HCT116 (cell line): ENCODE measurements around the gene ZBTB33. TPM values are rescaled to one million over a fixed set of nuclear protein-coding genes. Genes with fewer than 3 reads are reported as not detected.

ENCODE experiments used
- ATAC-seq: fragments of 200-7000 bp; cut with Tn5 transposase; 2 replicates; pipeline ENCODE4 v1.9.1; 2020; ENCODE audit warnings: mild to moderate bottlenecking, moderate library complexity
- BruUV-seq: library from RNA; stranded (reverse); fragments of 400-500 nt; replicated peaks from 2 replicates; lab custom pipeline; 2021; lab: Mats Ljungman, UMichigan
- CTCF ChIA-PET: fragments of 300-600 bp; sonication (Branson Sonifier 250); formaldehyde crosslinking; loops from one replicate; lab custom pipeline; 2021; ENCODE audit warnings: antibody characterized with exemption; lab: Charles Lee
- POLR2A ChIA-PET: fragments of 300-600, 350-600 bp; sonication (Branson Sonifier 250); formaldehyde crosslinking; loops from one replicate; lab custom pipeline; 2021; ENCODE audit warnings: antibody characterized with exemption; lab: Charles Lee
- RAD21 ChIA-PET, 2 experiments: fragments of 300-600 bp; sonication (Branson Sonifier 250); formaldehyde crosslinking; loops; one replicate each; lab custom pipeline; 2023; ENCODE audit warnings: low total read pairs in 2 of 2; ENCODE audit not compliant: uncharacterized antibody in 2 of 2, unreplicated experiment in 2 of 2, low non-redundant PET in 1 of 2; lab: Charles Lee
- DNase-seq: peaks from one replicate; pipeline ENCODE4 v3.0.0-alpha.2; 2010; ENCODE audit warnings: low read depth, low spot score
- H2AFZ ChIP-seq: fragments of 200-600 bp; shearing (Covaris generic), sonication (generic); 2 replicates; pipeline ENCODE4 v1.6.1; 2017; ENCODE audit warnings: low read depth, mixed run types, mixed read lengths, antibody characterized with exemption, low read length; ENCODE audit not compliant: poor library complexity, severe bottlenecking
- H3K27ac ChIP-seq: 2 replicates; pipeline ENCODE4 v1.5.1; 2012; ENCODE audit warnings: low read depth, low read length
- H3K27me3 ChIP-seq: fragments of 200-600 bp; sonication (generic); 2 replicates; pipeline ENCODE4 v1.6.1; 2016; ENCODE audit warnings: mixed run types, low read length, mixed read lengths; ENCODE audit not compliant: insufficient read depth
- H3K36me3 ChIP-seq, 2 experiments: fragments of 200-500 bp in 1 of 2; fragments of 200-600 bp in 1 of 2; sonication (Bioruptor generic) in 1 of 2; sonication (generic) in 1 of 2; 2 replicates each; pipeline versions ENCODE4 v1.5.1 to v1.6.1; 2014 to 2016; ENCODE audit warnings: low read length in 2 of 2, inconsistent platforms in 1 of 2, mixed read lengths in 1 of 2, mixed run types in 1 of 2; ENCODE audit not compliant: insufficient read depth in 2 of 2, control insufficient read depth in 1 of 2
- H3K4me1 ChIP-seq, 2 experiments: fragments of 200-600 bp in 1 of 2; sonication (generic) in 1 of 2; 2 replicates each; pipeline versions ENCODE4 v1.5.1 to v1.6.1; 2012 to 2017; ENCODE audit warnings: low read length in 2 of 2, inconsistent platforms in 1 of 2, mild to moderate bottlenecking in 1 of 2, mixed read lengths in 1 of 2, mixed run types in 1 of 2, moderate library complexity in 1 of 2; ENCODE audit not compliant: insufficient read depth in 2 of 2, control insufficient read depth in 1 of 2
- H3K4me2 ChIP-seq: fragments of 200-600 bp; sonication (generic); 2 replicates; pipeline ENCODE4 v1.6.1; 2017; ENCODE audit warnings: mixed run types, low read length, mixed read lengths
- H3K4me3 ChIP-seq, 2 experiments: fragments of 200-600 bp in 1 of 2; sonication (generic) in 1 of 2; replicated peaks in 1 of 2; 2 replicates each; pipeline ENCODE4 v1.5.1; 2011 to 2016; ENCODE audit warnings: low read length in 2 of 2, control low read depth in 1 of 2, low read depth in 1 of 2, mild to moderate bottlenecking in 1 of 2, mixed read lengths in 1 of 2, mixed run types in 1 of 2
- H3K79me2 ChIP-seq: fragments of 200-600 bp; sonication (generic); 2 replicates; pipeline ENCODE4 v1.6.1; 2017; ENCODE audit warnings: mild to moderate bottlenecking, mixed run types, low read length, moderate library complexity, mixed read lengths; ENCODE audit not compliant: insufficient read depth
- H3K9ac ChIP-seq: fragments of 200-600 bp; sonication (generic); 2 replicates; pipeline ENCODE4 v1.6.1; 2016; ENCODE audit warnings: low read length, mixed read lengths
- H3K9me2 ChIP-seq: fragments of 200-600 bp; sonication (generic), shearing (Covaris generic); 2 replicates; pipeline ENCODE4 v1.6.1; 2017; ENCODE audit warnings: mixed run types, mild to moderate bottlenecking, moderate library complexity; ENCODE audit not compliant: insufficient read depth
- H3K9me3 ChIP-seq, 2 experiments: fragments of 200-500 bp in 1 of 2; fragments of 200-600 bp in 1 of 2; sonication (Bioruptor generic) in 1 of 2; sonication (generic) in 1 of 2; 2 replicates each; pipeline ENCODE4 v1.6.1; 2014 to 2017; ENCODE audit warnings: low read length in 2 of 2, mixed read lengths in 2 of 2, inconsistent platforms in 1 of 2, low read depth in 1 of 2, mild to moderate bottlenecking in 1 of 2, mixed run types in 1 of 2, moderate library complexity in 1 of 2; ENCODE audit not compliant: control insufficient read depth in 1 of 2, insufficient read depth in 1 of 2
- H4K20me1 ChIP-seq: fragments of 200-600 bp; sonication (generic), shearing (Covaris generic); 2 replicates; pipeline ENCODE4 v1.6.1; 2017; ENCODE audit warnings: mixed run types, mild to moderate bottlenecking, moderate library complexity; ENCODE audit not compliant: insufficient read depth
- EGR1 ChIP-seq: IDR thresholded peaks from 2 replicates; pipeline ENCODE4 v1.6.1; 2012; ENCODE audit warnings: low read depth
- ELF1 ChIP-seq: IDR thresholded peaks from 2 replicates; pipeline ENCODE4 v1.6.1; 2012; ENCODE audit warnings: low read depth, borderline replicate concordance
- EZH2phosphoT487 ChIP-seq: fragments of 200-600 bp; IDR thresholded peaks from 2 replicates; pipeline ENCODE4 v1.6.1; 2018; ENCODE audit warnings: antibody characterized with exemption, borderline replicate concordance
- FOSL1 ChIP-seq: IDR thresholded peaks from 2 replicates; pipeline ENCODE4 v1.6.1; 2012; ENCODE audit warnings: low read depth
- POLR2A ChIP-seq: IDR thresholded peaks from 2 replicates; pipeline ENCODE4 v1.7.0; 2011; ENCODE audit warnings: borderline replicate concordance; ENCODE audit not compliant: insufficient read depth, insufficient read length; ENCODE audit errors: extremely low read depth
- POLR2AphosphoS5 ChIP-seq: IDR thresholded peaks from 2 replicates; pipeline ENCODE4 v1.6.1; 2011; ENCODE audit warnings: mild to moderate bottlenecking, low read depth, low read length, moderate library complexity
- RAD21 ChIP-seq: IDR thresholded peaks from 2 replicates; pipeline ENCODE4 v1.6.1; 2012; ENCODE audit warnings: low read depth, mild to moderate bottlenecking
- SIN3A ChIP-seq: IDR thresholded peaks from 2 replicates; pipeline ENCODE4 v1.6.1; 2012; ENCODE audit warnings: low read depth
- SP1 ChIP-seq: IDR thresholded peaks from 2 replicates; pipeline ENCODE4 v1.6.1; 2012; ENCODE audit warnings: low read depth
- SRF ChIP-seq: IDR thresholded peaks from 2 replicates; pipeline ENCODE4 v1.6.1; 2012; ENCODE audit warnings: low read depth
- TCF7L2 ChIP-seq: IDR thresholded peaks from 2 replicates; pipeline ENCODE4 v1.7.0; 2011; ENCODE audit warnings: borderline replicate concordance, inconsistent platforms; ENCODE audit not compliant: insufficient read depth, insufficient read length; ENCODE audit errors: extremely low read depth
- YY1 ChIP-seq: IDR thresholded peaks from 2 replicates; pipeline ENCODE4 v1.6.1; 2011; ENCODE audit warnings: low read length, low read depth, moderate library complexity, mild to moderate bottlenecking; ENCODE audit not compliant: insufficient replicate concordance; ENCODE audit errors: extremely low read depth
- ZFX ChIP-seq: fragments of 450-650 bp; IDR thresholded peaks from 2 replicates; pipeline ENCODE4 v1.6.1; 2017
- ZNF274 ChIP-seq: fragments of 200-500 bp; sonication (Bioruptor generic); IDR thresholded peaks from 2 replicates; pipeline ENCODE4 v1.6.1; 2014; ENCODE audit warnings: mild to moderate bottlenecking, low read depth, low read length, inconsistent platforms
- intact Hi-C: fragments of 100-400 bp; cut with micrococcal nuclease; formaldehyde crosslinking; loops from 2 replicates; pipeline ENCODE4 v1.10.0; 2022
- total RNA-seq: library from RNA; stranded (reverse); gene quantifications from one replicate; pipeline ENCODE4 v1.2.1, GENCODE V29; 2021; ENCODE audit not compliant: unreplicated experiment
- TF ChIP-seq, protein P1 (sequence below): IDR thresholded peaks from 2 replicates; pipeline ENCODE4 v1.6.1; 2011; ENCODE audit warnings: mild to moderate bottlenecking, low read length, moderate library complexity; ENCODE audit not compliant: insufficient replicate concordance; ENCODE audit errors: extremely low read depth
- TF ChIP-seq, protein P2 (sequence below): IDR thresholded peaks from 2 replicates; pipeline ENCODE4 v1.6.1; 2012
- TF ChIP-seq, protein P3 (sequence below): IDR thresholded peaks from 2 replicates; pipeline ENCODE4 v1.6.1; 2012; ENCODE audit warnings: low read depth
- TF ChIP-seq, protein P4 (sequence below), 3 experiments: fragments of 200-600 bp in 1 of 3; sonication (generic) in 1 of 3; IDR thresholded peaks in 2 of 3; conservative IDR thresholded peaks in 1 of 3; 2 replicates each; pipeline ENCODE4 v1.5.1; 2012 to 2017; ENCODE audit warnings: low read depth in 2 of 3, low read length in 2 of 3, antibody characterized with exemption in 1 of 3, borderline replicate concordance in 1 of 3, control low read depth in 1 of 3, mild to moderate bottlenecking in 1 of 3, mixed read lengths in 1 of 3, mixed run types in 1 of 3, moderate library complexity in 1 of 3; ENCODE audit not compliant: insufficient read depth in 1 of 3

The ZBTB33 gene
- total RNA-seq, 1 experiment from 2014 or later = 12.3 TPM

DNA sequence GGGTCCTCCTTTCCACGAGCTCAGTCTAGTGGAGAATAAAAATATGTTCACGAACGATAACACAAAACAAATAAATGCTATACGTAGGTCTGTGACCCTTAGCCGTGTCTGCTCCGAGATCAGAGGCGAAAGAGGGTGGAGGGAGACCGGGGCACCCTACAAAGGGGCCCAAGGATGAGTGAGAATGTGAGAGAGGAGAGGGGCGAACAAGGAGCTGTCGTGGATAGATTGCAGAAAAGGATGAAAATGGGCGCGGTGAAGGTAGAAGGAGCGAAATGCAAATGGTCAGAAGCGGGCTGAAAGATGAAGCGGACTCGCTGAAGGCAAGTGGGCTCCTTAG, 6.2 kb upstream of the ZBTB33 start:
- Histone ChIP-seq H3K9ac (peak overlapping the region; percentile 72), H3K4me2 (peak overlapping the region; percentile 89), H3K9me3 (no peaks in the 10 kb centered on the region), H3K36me3 (no peaks in the 10 kb centered on the region), H3K4me3 (peak overlapping the region; percentile 58 to 77), H2AFZ (no peak overlapping the region), H3K27ac (peak overlapping the region; percentile 47; the same call in 1 of the 2 replicates), H3K27me3 (no peaks in the 10 kb centered on the region), H4K20me1 (no peaks in the 10 kb centered on the region), H3K9me2 (no peaks in the 10 kb centered on the region), H3K4me1 (peaks cover 0 to 6% of the 10 kb centered on the region in 2 experiments; a peak in 2 of 4 replicates), H3K79me2 (no peaks in the 10 kb centered on the region)
- ChIA-PET POLR2A (no interaction called here), CTCF (no interaction called here), RAD21 (no interaction called here)
- DNase-seq = no peak
- TF ChIP-seq EZH2phosphoT487 (no peak), SRF (no peak), EGR1 (no peak), ELF1 (no peak), RAD21 (no peak), POLR2AphosphoS5 (no peak), YY1 (no peak), TCF7L2 (no peak), SIN3A (no peak), SP1 (no peak), FOSL1 (no peak), ZNF274 (no peak), POLR2A (no peak), ZFX (no peak)
- TF ChIP-seq, protein P1, sequence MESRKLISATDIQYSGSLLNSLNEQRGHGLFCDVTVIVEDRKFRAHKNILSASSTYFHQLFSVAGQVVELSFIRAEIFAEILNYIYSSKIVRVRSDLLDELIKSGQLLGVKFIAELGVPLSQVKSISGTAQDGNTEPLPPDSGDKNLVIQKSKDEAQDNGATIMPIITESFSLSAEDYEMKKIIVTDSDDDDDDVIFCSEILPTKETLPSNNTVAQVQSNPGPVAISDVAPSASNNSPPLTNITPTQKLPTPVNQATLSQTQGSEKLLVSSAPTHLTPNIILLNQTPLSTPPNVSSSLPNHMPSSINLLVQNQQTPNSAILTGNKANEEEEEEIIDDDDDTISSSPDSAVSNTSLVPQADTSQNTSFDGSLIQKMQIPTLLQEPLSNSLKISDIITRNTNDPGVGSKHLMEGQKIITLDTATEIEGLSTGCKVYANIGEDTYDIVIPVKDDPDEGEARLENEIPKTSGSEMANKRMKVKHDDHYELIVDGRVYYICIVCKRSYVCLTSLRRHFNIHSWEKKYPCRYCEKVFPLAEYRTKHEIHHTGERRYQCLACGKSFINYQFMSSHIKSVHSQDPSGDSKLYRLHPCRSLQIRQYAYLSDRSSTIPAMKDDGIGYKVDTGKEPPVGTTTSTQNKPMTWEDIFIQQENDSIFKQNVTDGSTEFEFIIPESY = no peak
- TF ChIP-seq, protein P2, sequence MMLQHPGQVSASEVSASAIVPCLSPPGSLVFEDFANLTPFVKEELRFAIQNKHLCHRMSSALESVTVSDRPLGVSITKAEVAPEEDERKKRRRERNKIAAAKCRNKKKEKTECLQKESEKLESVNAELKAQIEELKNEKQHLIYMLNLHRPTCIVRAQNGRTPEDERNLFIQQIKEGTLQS = no peak
- TF ChIP-seq, protein P3, sequence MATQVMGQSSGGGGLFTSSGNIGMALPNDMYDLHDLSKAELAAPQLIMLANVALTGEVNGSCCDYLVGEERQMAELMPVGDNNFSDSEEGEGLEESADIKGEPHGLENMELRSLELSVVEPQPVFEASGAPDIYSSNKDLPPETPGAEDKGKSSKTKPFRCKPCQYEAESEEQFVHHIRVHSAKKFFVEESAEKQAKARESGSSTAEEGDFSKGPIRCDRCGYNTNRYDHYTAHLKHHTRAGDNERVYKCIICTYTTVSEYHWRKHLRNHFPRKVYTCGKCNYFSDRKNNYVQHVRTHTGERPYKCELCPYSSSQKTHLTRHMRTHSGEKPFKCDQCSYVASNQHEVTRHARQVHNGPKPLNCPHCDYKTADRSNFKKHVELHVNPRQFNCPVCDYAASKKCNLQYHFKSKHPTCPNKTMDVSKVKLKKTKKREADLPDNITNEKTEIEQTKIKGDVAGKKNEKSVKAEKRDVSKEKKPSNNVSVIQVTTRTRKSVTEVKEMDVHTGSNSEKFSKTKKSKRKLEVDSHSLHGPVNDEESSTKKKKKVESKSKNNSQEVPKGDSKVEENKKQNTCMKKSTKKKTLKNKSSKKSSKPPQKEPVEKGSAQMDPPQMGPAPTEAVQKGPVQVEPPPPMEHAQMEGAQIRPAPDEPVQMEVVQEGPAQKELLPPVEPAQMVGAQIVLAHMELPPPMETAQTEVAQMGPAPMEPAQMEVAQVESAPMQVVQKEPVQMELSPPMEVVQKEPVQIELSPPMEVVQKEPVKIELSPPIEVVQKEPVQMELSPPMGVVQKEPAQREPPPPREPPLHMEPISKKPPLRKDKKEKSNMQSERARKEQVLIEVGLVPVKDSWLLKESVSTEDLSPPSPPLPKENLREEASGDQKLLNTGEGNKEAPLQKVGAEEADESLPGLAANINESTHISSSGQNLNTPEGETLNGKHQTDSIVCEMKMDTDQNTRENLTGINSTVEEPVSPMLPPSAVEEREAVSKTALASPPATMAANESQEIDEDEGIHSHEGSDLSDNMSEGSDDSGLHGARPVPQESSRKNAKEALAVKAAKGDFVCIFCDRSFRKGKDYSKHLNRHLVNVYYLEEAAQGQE = no peak
- TF ChIP-seq, protein P4, sequence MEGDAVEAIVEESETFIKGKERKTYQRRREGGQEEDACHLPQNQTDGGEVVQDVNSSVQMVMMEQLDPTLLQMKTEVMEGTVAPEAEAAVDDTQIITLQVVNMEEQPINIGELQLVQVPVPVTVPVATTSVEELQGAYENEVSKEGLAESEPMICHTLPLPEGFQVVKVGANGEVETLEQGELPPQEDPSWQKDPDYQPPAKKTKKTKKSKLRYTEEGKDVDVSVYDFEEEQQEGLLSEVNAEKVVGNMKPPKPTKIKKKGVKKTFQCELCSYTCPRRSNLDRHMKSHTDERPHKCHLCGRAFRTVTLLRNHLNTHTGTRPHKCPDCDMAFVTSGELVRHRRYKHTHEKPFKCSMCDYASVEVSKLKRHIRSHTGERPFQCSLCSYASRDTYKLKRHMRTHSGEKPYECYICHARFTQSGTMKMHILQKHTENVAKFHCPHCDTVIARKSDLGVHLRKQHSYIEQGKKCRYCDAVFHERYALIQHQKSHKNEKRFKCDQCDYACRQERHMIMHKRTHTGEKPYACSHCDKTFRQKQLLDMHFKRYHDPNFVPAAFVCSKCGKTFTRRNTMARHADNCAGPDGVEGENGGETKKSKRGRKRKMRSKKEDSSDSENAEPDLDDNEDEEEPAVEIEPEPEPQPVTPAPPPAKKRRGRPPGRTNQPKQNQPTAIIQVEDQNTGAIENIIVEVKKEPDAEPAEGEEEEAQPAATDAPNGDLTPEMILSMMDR (IDR thresholded peaks at IDR 0.05 in 2 of 3, conservative IDR thresholded peaks at IDR 0.05 in 1 of 3; ENCODE audit: borderline replicate concordance in 1 of 3, insufficient read depth in 1 of 3, low read depth in 2 of 3, low read length in 2 of 3) = no peak
- BruUV-seq = no TSS peak
- intact Hi-C loops = no loop called here
- ATAC-seq = no peak
